ENCODE results near the gene CEMIP2.
A peak's percentile ranks its signal among the peaks of the same experiment; 100 is the strongest.

The CEMIP2 gene, protein sequence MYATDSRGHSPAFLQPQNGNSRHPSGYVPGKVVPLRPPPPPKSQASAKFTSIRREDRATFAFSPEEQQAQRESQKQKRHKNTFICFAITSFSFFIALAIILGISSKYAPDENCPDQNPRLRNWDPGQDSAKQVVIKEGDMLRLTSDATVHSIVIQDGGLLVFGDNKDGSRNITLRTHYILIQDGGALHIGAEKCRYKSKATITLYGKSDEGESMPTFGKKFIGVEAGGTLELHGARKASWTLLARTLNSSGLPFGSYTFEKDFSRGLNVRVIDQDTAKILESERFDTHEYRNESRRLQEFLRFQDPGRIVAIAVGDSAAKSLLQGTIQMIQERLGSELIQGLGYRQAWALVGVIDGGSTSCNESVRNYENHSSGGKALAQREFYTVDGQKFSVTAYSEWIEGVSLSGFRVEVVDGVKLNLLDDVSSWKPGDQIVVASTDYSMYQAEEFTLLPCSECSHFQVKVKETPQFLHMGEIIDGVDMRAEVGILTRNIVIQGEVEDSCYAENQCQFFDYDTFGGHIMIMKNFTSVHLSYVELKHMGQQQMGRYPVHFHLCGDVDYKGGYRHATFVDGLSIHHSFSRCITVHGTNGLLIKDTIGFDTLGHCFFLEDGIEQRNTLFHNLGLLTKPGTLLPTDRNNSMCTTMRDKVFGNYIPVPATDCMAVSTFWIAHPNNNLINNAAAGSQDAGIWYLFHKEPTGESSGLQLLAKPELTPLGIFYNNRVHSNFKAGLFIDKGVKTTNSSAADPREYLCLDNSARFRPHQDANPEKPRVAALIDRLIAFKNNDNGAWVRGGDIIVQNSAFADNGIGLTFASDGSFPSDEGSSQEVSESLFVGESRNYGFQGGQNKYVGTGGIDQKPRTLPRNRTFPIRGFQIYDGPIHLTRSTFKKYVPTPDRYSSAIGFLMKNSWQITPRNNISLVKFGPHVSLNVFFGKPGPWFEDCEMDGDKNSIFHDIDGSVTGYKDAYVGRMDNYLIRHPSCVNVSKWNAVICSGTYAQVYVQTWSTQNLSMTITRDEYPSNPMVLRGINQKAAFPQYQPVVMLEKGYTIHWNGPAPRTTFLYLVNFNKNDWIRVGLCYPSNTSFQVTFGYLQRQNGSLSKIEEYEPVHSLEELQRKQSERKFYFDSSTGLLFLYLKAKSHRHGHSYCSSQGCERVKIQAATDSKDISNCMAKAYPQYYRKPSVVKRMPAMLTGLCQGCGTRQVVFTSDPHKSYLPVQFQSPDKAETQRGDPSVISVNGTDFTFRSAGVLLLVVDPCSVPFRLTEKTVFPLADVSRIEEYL (N-terminal part only)

DNA sequence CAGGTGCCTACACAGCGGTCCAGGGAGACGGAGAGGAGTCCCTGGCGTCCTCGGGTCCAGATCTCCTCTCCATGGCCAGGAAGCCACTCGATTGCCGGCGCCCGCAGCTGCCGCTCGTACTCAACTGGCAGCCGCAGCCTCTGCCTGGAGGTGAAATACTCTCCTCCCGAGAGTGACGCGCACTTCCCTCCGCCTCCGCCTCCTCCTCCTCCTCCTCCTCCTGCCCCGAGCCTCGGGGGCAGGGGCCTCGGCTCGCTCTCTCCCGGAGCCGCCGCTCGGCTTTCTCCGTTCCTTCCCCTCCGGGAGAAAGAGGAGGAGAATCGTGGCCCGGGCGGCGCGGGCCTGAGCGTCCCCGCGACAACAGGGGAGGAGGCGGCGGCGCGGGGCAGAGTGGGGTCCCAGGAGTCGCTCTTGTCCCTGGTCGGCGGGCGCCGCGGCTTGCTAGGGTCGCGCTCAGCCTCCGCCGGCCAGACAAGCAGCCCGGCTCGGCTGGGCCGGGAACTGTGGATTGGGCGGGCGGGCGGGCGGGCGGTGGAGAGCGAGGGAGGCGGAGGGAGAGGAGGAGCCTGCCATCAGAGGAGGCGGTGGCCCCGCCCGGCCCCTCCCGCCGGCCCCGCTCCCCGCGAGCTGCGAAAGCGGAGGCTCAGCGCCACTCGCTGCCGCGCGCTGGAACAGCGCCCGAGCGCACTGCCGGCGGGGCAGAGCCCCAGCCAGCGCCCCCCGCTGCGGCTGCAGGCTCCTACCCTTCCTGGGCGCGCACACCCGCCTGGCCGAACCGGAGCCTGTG lies at the start of gene CEMIP2:
TSS of gene CEMIP2 (minus strand) at position 126 of the 787 bp plus-strand sequence. CDS start 18,140 bp downstream, outside the sequence.
- 0 out of 2 replicates have a peak, but pooled peaks have one; percentile 28 for TF ChIP-seq ZFX (IDR thresholded peaks at IDR 0.05)
- TF ChIP-seq, protein P1, sequence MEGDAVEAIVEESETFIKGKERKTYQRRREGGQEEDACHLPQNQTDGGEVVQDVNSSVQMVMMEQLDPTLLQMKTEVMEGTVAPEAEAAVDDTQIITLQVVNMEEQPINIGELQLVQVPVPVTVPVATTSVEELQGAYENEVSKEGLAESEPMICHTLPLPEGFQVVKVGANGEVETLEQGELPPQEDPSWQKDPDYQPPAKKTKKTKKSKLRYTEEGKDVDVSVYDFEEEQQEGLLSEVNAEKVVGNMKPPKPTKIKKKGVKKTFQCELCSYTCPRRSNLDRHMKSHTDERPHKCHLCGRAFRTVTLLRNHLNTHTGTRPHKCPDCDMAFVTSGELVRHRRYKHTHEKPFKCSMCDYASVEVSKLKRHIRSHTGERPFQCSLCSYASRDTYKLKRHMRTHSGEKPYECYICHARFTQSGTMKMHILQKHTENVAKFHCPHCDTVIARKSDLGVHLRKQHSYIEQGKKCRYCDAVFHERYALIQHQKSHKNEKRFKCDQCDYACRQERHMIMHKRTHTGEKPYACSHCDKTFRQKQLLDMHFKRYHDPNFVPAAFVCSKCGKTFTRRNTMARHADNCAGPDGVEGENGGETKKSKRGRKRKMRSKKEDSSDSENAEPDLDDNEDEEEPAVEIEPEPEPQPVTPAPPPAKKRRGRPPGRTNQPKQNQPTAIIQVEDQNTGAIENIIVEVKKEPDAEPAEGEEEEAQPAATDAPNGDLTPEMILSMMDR (conservative IDR thresholded peaks at IDR 0.05), result no peak

DNA sequence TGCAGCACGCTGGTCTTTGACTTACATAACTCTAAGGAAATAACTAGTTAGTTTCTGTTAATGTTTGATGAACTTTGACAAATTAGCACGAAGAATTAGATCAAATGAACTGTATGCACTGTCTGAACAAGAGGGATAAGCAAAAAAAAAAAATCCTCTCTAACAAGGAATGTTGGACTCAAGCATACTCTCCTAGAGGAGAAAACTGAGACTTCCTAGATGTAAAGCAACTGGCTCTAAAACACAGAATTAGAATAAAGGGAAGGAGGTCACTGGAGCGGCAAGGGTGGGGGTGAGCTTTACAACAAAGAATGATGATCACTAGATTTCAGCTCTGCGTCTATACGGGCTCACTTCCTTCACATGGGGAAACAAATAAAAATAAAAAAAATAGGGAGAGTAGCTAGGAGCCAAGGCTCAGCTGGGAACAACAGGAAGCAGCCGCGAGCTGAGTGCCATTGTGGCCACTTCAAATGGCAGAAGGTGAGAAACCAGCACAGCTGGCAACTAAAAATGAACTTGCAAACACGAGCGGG lies 48.7 kb upstream of the CEMIP2 start:
- no peak overlapping the region for H3K27ac ChIP-seq
- no peak for TF ChIP-seq ZFX (IDR thresholded peaks at IDR 0.05)
- TF ChIP-seq, protein P1 (conservative IDR thresholded peaks at IDR 0.05), result no peak

More for the DNA sequence above, at the start of gene CEMIP2:
- peak within 1 kb of the TSS; percentile 89 for H3K27ac ChIP-seq

DNA sequence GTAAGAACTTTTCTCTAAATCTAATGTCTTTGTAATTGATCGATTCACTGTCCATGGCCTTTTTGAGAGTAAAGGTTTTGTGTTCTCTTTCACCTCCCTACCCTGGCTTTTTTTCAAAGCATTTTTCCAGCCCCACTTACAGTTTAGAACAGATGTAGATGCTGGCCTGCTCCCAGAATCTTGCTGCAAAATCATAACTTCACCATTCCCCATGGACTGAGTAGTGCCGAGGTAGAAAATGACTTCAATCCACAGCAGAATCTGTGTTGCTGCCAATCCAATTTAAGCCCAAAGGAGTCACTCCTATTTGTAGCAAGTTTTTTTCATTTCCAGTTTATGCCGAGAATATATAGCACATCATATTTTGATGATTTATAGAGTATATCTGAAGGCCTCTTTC lies 46.5 kb upstream of the CEMIP2 start:
- H3K27ac ChIP-seq, result no peak overlapping the region
- no peak for TF ChIP-seq ZFX (IDR thresholded peaks at IDR 0.05)
- TF ChIP-seq, protein P1 (conservative IDR thresholded peaks at IDR 0.05), result no peak

DNA sequence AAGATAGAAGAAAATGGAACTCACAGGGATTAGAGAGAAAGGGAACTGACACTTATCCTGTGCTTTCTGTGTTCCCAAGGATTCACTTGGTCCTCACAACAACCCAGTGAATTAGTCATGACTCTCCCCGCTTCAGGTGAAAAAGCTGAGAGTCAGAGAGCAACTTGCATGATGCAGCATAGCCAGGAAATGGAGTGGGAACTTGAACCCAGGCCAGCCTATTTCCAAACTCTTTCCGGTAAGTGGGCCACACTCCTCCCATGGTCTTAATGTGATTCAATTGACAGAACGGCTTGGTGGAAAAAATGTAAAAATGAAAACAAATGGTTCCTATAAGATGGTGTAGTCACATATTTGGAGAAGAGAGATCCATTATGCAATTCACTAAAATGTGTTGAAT lies 45.9 kb upstream of the CEMIP2 start:
- no peak overlapping the region for H3K27ac ChIP-seq
- TF ChIP-seq, protein P1 (conservative IDR thresholded peaks at IDR 0.05), result no peak
- TF ChIP-seq ZFX (IDR thresholded peaks at IDR 0.05), result no peak

DNA sequence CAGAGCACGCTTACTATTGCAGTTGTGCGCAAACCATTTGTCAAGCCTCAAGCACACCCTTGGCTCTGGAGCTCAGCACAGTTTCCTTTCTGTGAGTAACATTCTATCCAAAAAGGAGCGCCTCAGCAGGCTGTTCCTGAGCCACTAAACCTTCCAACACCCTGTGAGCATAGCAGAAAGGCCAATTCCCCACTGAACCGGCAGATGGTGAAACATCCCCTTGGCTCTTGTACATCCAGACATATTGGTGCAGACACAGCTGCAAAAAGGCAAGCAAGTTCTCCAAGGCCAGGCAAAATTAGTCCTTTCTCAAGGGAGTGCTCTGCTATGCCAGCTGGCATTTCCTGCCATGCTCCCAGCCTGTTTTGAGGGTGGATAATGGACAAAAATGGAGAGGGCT lies 44.1 kb upstream of the CEMIP2 start:
- no peak overlapping the region for H3K27ac ChIP-seq
- TF ChIP-seq ZFX (IDR thresholded peaks at IDR 0.05), result no peak
- TF ChIP-seq, protein P1 (conservative IDR thresholded peaks at IDR 0.05), result no peak

DNA sequence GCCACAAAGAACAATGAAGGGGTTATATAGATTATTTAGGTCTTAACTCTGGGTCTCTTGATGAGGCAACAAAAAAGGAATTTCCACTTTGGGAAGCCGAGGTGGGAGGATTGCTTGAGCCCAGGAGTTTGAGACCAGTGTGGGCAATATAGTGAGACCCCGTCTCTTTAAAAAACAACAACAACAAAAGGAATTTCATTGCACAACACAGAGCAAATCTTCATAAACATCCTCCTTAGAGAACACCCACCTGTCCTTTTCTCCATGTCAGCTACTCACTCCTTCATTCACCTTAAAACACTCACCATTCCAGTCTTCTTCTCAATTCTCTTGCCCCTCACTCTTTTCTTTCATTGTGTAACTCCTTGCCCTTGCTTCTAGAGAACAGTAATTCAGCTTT lies 39.8 kb upstream of the CEMIP2 start:
- TF ChIP-seq, protein P1 (conservative IDR thresholded peaks at IDR 0.05), result no peak
- no peak for TF ChIP-seq ZFX (IDR thresholded peaks at IDR 0.05)
- no peak overlapping the region for H3K27ac ChIP-seq

All from C4-2B (cell line).